HEK293 (cell line): Measurements from ENCODE around the gene NOX5.

Experiments
- MZF1 ChIP-seq: fragments of 450-650 bp; formaldehyde crosslinking; IDR thresholded peaks from 2 replicates; pipeline ENCODE4 v1.5.1; 2017; ENCODE audit warnings: missing biosample characterization, missing genetic modification characterization, borderline replicate concordance
- YY1 ChIP-seq: fragments of 450-650 bp; formaldehyde crosslinking; IDR thresholded peaks from 2 replicates; pipeline ENCODE4 v1.5.1; 2018; ENCODE audit warnings: missing biosample characterization, missing genetic modification characterization
- ZBTB49 ChIP-seq: fragments of 450-650 bp; formaldehyde crosslinking; IDR thresholded peaks from 2 replicates; pipeline ENCODE4 v1.5.1; 2016; ENCODE audit warnings: missing biosample characterization, missing genetic modification characterization, low read depth
- ZIC2 ChIP-seq: fragments of 450-650 bp; formaldehyde crosslinking; IDR thresholded peaks from 2 replicates; pipeline ENCODE4 v1.5.1; 2016; ENCODE audit warnings: missing biosample characterization, missing genetic modification characterization
- ZNF174 ChIP-seq: fragments of 450-650 bp; formaldehyde crosslinking; IDR thresholded peaks from 2 replicates; pipeline ENCODE4 v1.5.0; 2017; ENCODE audit warnings: missing biosample characterization, mild to moderate bottlenecking, missing genetic modification characterization
- ZNF513 ChIP-seq: fragments of 450-650 bp; IDR thresholded peaks from 2 replicates; pipeline ENCODE4 v1.5.1; 2018; ENCODE audit warnings: missing biosample characterization, missing genetic modification characterization
- ZNF704 ChIP-seq: fragments of 450-650 bp; formaldehyde crosslinking; IDR thresholded peaks from 2 replicates; pipeline ENCODE4 v1.5.1; 2016; ENCODE audit warnings: missing biosample characterization, missing genetic modification characterization
- TF ChIP-seq, protein P1 (sequence below): fragments of 450-650 bp; formaldehyde crosslinking; IDR thresholded peaks from 2 replicates; pipeline ENCODE4 v1.5.1; 2016; ENCODE audit warnings: missing biosample characterization, missing genetic modification characterization
- TF ChIP-seq, protein P2 (sequence below): fragments of 450-650 bp; formaldehyde crosslinking; IDR thresholded peaks from 2 replicates; pipeline ENCODE4 v1.5.1; 2016; ENCODE audit warnings: missing biosample characterization, missing genetic modification characterization

- no peak for TF ChIP-seq ZBTB49 (tag by site-specific recombination)
- TF ChIP-seq MZF1 (tag by site-specific recombination): no peak
- TF ChIP-seq ZIC2 (tag by site-specific recombination): no peak
- TF ChIP-seq, protein P1, sequence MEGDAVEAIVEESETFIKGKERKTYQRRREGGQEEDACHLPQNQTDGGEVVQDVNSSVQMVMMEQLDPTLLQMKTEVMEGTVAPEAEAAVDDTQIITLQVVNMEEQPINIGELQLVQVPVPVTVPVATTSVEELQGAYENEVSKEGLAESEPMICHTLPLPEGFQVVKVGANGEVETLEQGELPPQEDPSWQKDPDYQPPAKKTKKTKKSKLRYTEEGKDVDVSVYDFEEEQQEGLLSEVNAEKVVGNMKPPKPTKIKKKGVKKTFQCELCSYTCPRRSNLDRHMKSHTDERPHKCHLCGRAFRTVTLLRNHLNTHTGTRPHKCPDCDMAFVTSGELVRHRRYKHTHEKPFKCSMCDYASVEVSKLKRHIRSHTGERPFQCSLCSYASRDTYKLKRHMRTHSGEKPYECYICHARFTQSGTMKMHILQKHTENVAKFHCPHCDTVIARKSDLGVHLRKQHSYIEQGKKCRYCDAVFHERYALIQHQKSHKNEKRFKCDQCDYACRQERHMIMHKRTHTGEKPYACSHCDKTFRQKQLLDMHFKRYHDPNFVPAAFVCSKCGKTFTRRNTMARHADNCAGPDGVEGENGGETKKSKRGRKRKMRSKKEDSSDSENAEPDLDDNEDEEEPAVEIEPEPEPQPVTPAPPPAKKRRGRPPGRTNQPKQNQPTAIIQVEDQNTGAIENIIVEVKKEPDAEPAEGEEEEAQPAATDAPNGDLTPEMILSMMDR (tag by site-specific recombination): no peak
- TF ChIP-seq, protein P2, sequence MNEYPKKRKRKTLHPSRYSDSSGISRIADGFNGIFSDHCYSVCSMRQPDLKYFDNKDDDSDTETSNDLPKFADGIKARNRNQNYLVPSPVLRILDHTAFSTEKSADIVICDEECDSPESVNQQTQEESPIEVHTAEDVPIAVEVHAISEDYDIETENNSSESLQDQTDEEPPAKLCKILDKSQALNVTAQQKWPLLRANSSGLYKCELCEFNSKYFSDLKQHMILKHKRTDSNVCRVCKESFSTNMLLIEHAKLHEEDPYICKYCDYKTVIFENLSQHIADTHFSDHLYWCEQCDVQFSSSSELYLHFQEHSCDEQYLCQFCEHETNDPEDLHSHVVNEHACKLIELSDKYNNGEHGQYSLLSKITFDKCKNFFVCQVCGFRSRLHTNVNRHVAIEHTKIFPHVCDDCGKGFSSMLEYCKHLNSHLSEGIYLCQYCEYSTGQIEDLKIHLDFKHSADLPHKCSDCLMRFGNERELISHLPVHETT (tag by site-specific recombination): no peak
- no peak for TF ChIP-seq ZNF513 (tag by site-specific recombination)
- no peak for TF ChIP-seq YY1 (tag by site-specific recombination)
- no peak for TF ChIP-seq ZNF174 (tag by site-specific recombination)
- no peak for TF ChIP-seq ZNF704
Measured at GRCh38 chr15:69012761-69013364, 1.6 kb upstream of the NOX5 start.
